NCI-H2107 treated with DMSO at 0.1 percent for 48 hours (cell line): ENCODE results near the gene IKBIP.
"Not testable (repeated sequence)": the region's sequence is repeated elsewhere in the genome, so short reads cannot be mapped to it uniquely, and the experiment has no call there.

Experiments used
- DNase-seq: peaks from one replicate; lab custom pipeline; 2025; ENCODE audit not compliant: unreplicated experiment; lab: John Stamatoyannopoulos, UW

Gene IKBIP

GRCh38 chr12:98638009-98638408, 6.6 kb downstream of the IKBIP start:
- no peak for DNase-seq

GRCh38 chr12:98637068-98637467, 7.5 kb downstream of the IKBIP start:
- no peak for DNase-seq

GRCh38 chr12:98635657-98636323, 8.8 kb downstream of the IKBIP start:
- peak; percentile 76 for DNase-seq

- DNase-seq, result no peak
Observed at GRCh38 chr12:98618952-98619351, 25.6 kb downstream of the IKBIP start.

GRCh38 chr12:98612696-98613334, 31.8 kb downstream of the IKBIP start:
- DNase-seq, result no peak

- no peak for DNase-seq
Observed at GRCh38 chr12:98610596-98610995, 34.0 kb downstream of the IKBIP start.

- DNase-seq, result no peak
Observed at GRCh38 chr12:98606359-98606988, 38.1 kb downstream of the IKBIP start.

- DNase-seq, result no peak
Observed at GRCh38 chr12:98601924-98602323, 42.7 kb downstream of the IKBIP start.

GRCh38 chr12:98597313-98597712, 47.3 kb downstream of the IKBIP start:
- not testable (repeated sequence) for DNase-seq

- no peak for DNase-seq
Observed at GRCh38 chr12:98595243-98595988, 49.2 kb downstream of the IKBIP start.

- DNase-seq, result no peak
Observed at GRCh38 chr12:98594050-98594835, 50.3 kb downstream of the IKBIP start.

- DNase-seq, result peak; percentile 95
Observed at GRCh38 chr12:98593351-98594049, 51.1 kb downstream of the IKBIP start, which contains the start of gene SLC25A3. SLC25A3 (plus strand) TSS chr12:98593686; CDS start chr12:98593979, 293 bp downstream.

GRCh38 chr12:98592825-98593322, 51.7 kb downstream of the IKBIP start:
- no peak for DNase-seq

- no peak for DNase-seq
Observed at GRCh38 chr12:98591209-98591608, 53.4 kb downstream of the IKBIP start.

GRCh38 chr12:98587084-98587483, 57.5 kb downstream of the IKBIP start:
- peak; percentile 92 for DNase-seq

- DNase-seq, result no peak
Observed at GRCh38 chr12:98582093-98582492, 62.5 kb downstream of the IKBIP start.

GRCh38 chr12:98581101-98581500, 63.5 kb downstream of the IKBIP start:
- DNase-seq, result no peak

- DNase-seq, result no peak
Observed at GRCh38 chr12:98580695-98581094, 63.9 kb downstream of the IKBIP start.

- no peak for DNase-seq
Observed at GRCh38 chr12:98579835-98580234, 64.8 kb downstream of the IKBIP start.

GRCh38 chr12:98579347-98579746, 65.2 kb downstream of the IKBIP start:
- DNase-seq, result no peak
